ENCODE measurements around the gene NEDD8. TPM values are rescaled to one million over a fixed set of nuclear protein-coding genes. Genes with fewer than 3 reads are reported as not detected.
A peak's percentile ranks its signal among the peaks of the same experiment; 100 is the strongest.

NEDD8 gene
- total and polyA plus RNA-seq, 2 donors (not counting 1 experiment from before 2014, with no cell fraction given), result 86.7 to 98.5 TPM

DNA sequence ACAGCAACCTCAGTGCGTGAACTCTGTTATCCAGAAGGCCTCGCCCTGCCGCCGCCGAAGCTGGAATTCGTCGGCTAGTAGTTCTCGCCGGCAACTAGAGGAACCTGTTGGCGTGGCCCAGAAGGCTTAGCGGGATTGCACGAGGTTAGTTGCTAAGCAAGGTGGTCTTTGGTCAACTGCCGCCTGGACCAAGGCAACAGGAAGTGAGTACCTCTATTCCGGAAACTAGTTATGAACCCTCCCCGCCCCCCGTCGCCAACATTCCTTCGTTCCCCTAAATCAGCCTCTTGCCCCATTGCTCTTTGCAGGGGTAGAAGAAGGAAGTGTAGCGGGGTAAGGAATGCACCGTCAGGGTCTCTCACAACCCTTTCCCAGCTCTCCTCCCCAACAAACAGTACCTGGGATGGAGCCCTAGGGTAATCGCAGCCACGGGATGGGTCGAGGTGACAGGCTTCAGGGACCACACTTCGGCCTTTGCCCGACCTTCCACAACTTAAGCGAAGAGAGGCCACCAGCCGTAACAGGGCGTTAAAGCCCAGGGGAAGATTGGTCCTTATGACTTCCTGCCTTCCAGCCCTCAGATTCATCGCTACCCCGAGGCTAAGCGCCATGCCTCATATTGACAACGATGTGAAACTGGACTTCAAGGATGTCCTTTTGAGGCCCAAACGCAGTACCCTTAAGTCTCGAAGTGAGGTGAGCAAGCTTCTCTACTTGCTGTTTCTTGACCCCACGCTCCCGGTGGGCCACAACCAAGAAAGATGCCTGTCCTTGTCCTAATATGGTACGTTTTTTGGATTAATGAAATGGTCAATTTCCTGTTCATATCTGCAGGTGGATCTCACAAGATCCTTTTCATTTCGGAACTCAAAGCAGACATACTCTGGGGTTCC lies 724 bp upstream of the NEDD8 start, which contains the start of gene GMPR2:
Gene GMPR2 (plus strand): TSS at position 285 of the 893 bp plus-strand sequence. CDS start 325 bp downstream, at position 610.
- Histone ChIP-seq H3K4me1 (ENCODE audit: control insufficient read depth in 2 of 2, insufficient read depth in 2 of 2, low read length in 2 of 2) (peaks cover 18 to 24% of the 10 kb centered on the region in 2 donors), H3K4me3 (ENCODE audit: control extremely low read depth in 1 of 5, extremely low read depth in 1 of 5, insufficient read depth in 1 of 5, low read depth in 2 of 5, low read length in 4 of 5) (peak within 1 kb of the TSS; percentile 75 to 100 (median 97)), H3K79me2 (ENCODE audit: control insufficient read depth, insufficient read depth, low read length) (peaks cover 65% of the 10 kb centered on the region), H3K27ac (ENCODE audit: low read length in 2 of 2) (peak within 1 kb of the TSS; percentile 36 to 67), H3K27me3 (replicated peaks in 1 of 4; ENCODE audit: control extremely low read depth in 1 of 4, control insufficient read depth in 3 of 4, insufficient read depth in 4 of 4, low read length in 3 of 4) (no peaks in the 10 kb centered on the region), H3K4me2 (replicated peaks; ENCODE audit: low read depth, low read length, poor library complexity, severe bottlenecking) (peak within 1 kb of the TSS; percentile 83), H4K20me1 (ENCODE audit: control insufficient read depth, insufficient read depth, low read length, poor library complexity, severe bottlenecking) (peaks cover 18% of the 10 kb centered on the region), H3K9ac (ENCODE audit: low read length) (peak within 1 kb of the TSS; percentile 91), H2AFZ (ENCODE audit: insufficient read depth, low read depth, low read length, poor library complexity, severe bottlenecking) (peak within 1 kb of the TSS; percentile 90), H3K36me3 (replicated peaks in 1 of 2; ENCODE audit: control extremely low read depth in 1 of 2, control insufficient read depth in 1 of 2, extremely low read depth in 1 of 2, insufficient read depth in 2 of 2, low read length in 1 of 2) (peaks cover 0 to 32% of the 10 kb centered on the region in 2 experiments), H3K9me3 (ENCODE audit: control extremely low read depth in 1 of 3, control insufficient read depth in 2 of 3, insufficient read depth in 1 of 3, low read length in 2 of 3) (no peaks in the 10 kb centered on the region)
- 5% methylated on average over 24 of the region's 38 CpGs for WGBS (ENCODE audit: insufficient coverage)
- DNase-seq (no peak), ATAC-seq (ENCODE audit: low read depth) (peak; percentile 61)
- Mint-ChIP-seq H3K4me3 (peak within 1 kb of the TSS; percentile 96), H3K27ac (peak within 1 kb of the TSS; percentile 95), H3K9me3 (ENCODE audit: insufficient read depth) (no peaks in the 10 kb centered on the region), H3K27me3 (no peaks in the 10 kb centered on the region), H3K4me1 (peaks cover 57% of the 10 kb centered on the region)
- no peak for TF ChIP-seq EZH2 (IDR thresholded peaks at IDR 0.05; ENCODE audit: borderline replicate concordance, insufficient read depth, low read depth, low read length, poor library complexity, severe bottlenecking)
- TF ChIP-seq, protein P1, sequence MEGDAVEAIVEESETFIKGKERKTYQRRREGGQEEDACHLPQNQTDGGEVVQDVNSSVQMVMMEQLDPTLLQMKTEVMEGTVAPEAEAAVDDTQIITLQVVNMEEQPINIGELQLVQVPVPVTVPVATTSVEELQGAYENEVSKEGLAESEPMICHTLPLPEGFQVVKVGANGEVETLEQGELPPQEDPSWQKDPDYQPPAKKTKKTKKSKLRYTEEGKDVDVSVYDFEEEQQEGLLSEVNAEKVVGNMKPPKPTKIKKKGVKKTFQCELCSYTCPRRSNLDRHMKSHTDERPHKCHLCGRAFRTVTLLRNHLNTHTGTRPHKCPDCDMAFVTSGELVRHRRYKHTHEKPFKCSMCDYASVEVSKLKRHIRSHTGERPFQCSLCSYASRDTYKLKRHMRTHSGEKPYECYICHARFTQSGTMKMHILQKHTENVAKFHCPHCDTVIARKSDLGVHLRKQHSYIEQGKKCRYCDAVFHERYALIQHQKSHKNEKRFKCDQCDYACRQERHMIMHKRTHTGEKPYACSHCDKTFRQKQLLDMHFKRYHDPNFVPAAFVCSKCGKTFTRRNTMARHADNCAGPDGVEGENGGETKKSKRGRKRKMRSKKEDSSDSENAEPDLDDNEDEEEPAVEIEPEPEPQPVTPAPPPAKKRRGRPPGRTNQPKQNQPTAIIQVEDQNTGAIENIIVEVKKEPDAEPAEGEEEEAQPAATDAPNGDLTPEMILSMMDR (IDR thresholded peaks at IDR 0.05), result no peak
- intact Hi-C loops (cut with micrococcal nuclease), result loop anchor here (1.0 to 5.0 kb wide), 10 partner anchors 9 to 209 kb away; partner anchors contain the start of genes CHMP4A, DCAF11, DHRS1 and IPO4
- CTCF ChIA-PET, result interaction anchor here (0.7 to 2.3 kb wide), 3 partner anchors 10 to 924 kb away, joined by 3 to 19 read pairs (median 5); partner anchors contain the start of genes MDP1 and TINF2
- POLR2A ChIA-PET, result interaction anchor here (0.9 to 3.5 kb wide), 4 partner anchors 10 to 52 kb away, joined by 3 to 13 read pairs (median 10); partner anchors contain the start of genes CHMP4A, MDP1 and TINF2
